ENCODE results near the gene HYLS1.

Gene HYLS1

GRCh38 chr11:125934473-125934872, 47.0 kb downstream of the HYLS1 start:
- no peak for DNase-seq (ENCODE audit: low read depth, low spot score)

- DNase-seq (ENCODE audit: low read depth, low spot score) = no peak
These were observed 47.6 kb downstream of the HYLS1 start for GRCh38 chr11:125935056-125935455.

- DNase-seq (ENCODE audit: low read depth, low spot score) = no peak
These were observed 48.2 kb downstream of the HYLS1 start for GRCh38 chr11:125935618-125936199.

GRCh38 chr11:125938418-125938817, 51.0 kb downstream of the HYLS1 start:
- no peak for DNase-seq (ENCODE audit: low read depth, low spot score)

- no peak for DNase-seq (ENCODE audit: low read depth, low spot score)
These were observed 51.6 kb downstream of the HYLS1 start for GRCh38 chr11:125939081-125939521.

DNA sequence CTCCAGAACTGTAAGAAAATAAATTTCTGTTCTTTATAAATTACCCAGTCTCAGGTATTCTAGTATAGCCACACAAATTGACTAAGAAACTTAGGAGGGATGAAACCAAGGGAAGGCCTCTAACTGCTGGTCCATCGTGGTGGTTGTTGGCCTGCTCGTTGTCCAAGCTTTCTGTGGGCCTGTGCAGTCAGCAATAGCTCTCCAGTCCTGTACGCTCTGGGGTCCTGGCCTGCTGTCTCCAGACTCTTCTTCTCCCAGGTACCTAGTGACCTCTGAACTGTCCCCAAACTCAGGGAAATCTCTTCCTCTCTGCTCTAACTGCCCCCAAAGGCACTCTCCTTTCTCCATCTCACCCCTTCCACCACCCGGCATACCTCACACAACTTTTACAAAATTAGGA, 52.7 kb downstream of the HYLS1 start:
- no peak for DNase-seq (ENCODE audit: low read depth, low spot score)

DNA sequence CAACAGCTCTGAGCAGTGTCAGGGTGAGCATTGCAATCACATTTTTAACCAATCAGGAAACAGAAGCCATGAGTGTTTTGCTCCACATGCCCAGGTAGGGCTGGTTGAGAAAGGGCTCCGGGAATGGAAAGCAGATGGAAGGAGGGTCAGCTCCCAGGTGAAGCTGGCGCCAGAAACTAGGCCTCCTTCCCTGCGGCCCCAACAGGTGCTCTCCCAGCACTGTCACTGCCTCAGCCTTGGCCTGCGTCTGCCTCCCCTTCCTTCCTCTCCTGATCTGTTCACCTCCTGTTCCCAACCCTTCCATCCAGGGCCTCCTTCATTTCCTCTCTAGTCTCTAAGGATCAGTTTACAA, 53.8 kb downstream of the HYLS1 start:
- no peak for DNase-seq (ENCODE audit: low read depth, low spot score)

GRCh38 chr11:125941619-125942611, 54.4 kb downstream of the HYLS1 start:
- DNase-seq (ENCODE audit: low read depth, low spot score) = peak; percentile 9

DNA sequence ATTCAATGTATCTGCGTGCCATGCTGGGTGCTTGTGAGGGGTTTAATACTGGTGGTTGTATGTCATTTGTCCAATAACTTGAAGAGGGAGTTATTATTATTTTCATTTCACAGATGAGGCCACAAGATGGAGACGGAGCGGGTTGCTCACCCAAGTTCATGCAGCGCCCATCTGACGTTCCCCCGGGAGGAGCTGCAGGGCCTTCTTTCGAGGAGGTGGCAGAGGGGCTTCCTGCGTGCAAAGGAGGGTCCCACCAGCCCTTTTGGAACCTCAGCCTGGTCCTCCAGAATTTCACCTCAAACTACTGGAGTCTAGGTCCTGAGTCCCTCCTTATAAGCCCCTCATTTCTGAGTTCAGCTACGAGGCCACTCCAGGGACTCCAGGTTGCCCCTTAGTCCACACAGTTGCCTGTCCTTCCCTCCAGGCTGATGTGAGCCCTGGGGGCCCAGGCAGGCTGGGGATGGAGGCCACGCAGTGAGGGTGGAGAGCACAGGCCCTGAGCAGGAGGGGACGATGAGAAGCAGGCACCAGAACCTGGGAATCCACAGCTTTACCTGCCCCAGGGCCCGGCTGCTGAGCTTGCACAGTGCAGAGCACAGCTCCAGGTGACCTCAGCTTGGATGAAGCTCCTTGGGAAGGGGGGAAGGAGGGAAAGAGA, 55.4 kb downstream of the HYLS1 start:
- DNase-seq (ENCODE audit: low read depth, low spot score) = no peak

DNA sequence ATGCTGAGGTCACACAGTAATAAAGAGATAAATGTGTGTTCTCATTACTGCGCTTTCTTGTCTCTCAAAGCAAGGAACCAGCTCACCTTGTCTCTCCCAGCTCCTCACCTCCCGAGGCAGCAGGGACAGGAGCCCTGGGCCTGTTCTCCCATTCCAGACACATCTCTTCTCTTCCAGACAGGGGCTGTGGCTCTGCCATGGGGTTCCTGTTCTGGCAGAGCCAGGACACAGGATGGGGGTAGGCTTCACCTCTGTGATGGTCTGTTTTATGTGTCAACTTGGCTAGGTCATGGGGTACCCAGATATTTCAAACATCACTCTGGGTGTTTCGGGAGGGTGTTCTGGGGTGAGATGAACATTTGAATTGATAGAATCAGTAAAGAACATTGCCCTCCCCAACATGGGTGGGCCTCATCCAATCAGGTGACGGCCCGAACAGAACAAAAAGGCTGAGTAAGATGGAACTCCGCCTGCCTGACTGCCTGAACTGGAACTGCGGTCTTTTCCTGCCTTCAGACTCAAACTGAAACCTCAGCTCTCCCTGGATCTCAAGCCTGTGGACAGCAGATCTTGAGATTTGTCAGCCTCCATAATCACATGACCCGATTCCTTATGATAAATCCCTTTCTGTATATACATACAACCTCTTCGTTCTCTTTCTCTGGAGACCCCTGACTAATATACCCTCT, 56.3 kb downstream of the HYLS1 start:
- DNase-seq (ENCODE audit: low read depth, low spot score) = no peak

- DNase-seq (ENCODE audit: low read depth, low spot score) = no peak
These were observed 57.0 kb downstream of the HYLS1 start for GRCh38 chr11:125944350-125945010.

DNA sequence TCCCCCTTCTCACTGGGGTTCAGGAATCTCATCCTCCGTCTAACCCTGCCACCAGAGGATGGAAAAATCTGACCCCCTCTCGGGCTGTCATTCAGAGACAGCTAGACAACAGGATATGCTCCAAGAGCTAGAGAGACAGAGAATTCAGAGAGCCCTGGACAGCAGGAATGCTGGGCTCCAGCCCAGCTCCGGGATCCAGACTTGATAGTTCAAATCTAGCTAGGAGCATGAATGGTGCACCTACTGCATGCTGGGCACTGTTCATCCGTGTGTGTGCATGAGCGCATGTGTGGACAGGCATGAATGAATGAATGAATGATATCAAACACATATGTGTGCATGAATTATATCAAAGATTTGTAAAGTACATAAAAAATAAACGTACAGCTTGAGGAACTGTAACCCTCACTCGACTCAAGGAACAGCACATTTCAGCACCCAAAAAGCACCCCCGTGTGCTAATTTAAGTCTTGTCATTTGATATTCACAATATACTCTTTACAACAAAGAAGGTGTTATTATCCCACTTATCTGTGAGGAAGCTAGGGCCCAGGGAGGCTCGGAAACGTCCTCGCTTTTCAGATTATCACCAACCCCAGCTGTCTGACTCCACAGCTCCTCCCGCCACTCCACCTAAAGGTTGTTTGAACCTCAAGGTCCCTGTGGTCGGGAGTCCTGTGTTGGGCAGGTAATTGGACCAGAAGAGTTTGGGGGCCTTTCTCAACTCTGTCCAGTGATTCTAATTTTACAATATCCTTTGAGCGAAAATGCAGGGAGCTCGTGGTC, 57.7 kb downstream of the HYLS1 start:
- DNase-seq (ENCODE audit: low read depth, low spot score) = no peak

DNA sequence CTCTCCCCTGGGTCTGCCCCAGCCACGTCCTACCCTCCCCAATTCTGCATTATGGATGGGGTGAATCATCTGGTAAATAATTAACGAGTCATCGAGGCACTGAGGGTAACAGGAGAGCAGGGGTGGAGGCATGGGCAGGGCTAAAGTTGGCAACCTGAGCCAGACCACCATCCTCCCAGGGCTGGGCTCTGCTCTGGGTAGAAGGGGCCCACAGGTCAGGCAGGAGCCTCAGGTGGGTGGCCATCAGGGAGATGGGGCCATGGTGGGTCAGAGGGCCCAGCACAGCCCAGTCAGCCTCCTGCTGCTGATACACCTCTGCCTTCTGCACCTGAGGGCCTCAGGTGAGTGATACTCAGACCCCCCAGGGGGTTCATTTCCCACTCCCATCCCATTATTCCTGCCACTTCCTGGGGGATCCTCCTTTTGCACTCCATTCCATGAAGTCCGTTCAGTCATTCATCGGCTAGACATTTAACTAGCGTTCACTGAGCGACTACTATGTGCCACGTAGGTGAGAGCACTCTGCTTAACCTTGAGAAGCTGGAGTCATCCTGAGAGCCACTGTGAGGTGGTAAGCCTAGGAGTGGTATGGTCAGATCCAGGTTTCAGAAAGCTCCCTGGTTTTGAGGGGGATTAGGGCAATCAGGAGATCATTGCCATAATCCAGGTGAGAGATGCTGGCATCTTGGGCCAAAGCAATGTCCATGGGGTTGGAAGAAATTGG, 58.5 kb downstream of the HYLS1 start, which contains the start of gene VSIG10L2:
Gene VSIG10L2 (plus strand): TSS at position 248 of the 724 bp plus-strand sequence. CDS start 12 bp downstream, at position 260.
- no peak for DNase-seq (ENCODE audit: low read depth, low spot score)

- DNase-seq (ENCODE audit: low read depth, low spot score) = no peak
These were observed 59.4 kb downstream of the HYLS1 start for GRCh38 chr11:125946712-125947418.

DNA sequence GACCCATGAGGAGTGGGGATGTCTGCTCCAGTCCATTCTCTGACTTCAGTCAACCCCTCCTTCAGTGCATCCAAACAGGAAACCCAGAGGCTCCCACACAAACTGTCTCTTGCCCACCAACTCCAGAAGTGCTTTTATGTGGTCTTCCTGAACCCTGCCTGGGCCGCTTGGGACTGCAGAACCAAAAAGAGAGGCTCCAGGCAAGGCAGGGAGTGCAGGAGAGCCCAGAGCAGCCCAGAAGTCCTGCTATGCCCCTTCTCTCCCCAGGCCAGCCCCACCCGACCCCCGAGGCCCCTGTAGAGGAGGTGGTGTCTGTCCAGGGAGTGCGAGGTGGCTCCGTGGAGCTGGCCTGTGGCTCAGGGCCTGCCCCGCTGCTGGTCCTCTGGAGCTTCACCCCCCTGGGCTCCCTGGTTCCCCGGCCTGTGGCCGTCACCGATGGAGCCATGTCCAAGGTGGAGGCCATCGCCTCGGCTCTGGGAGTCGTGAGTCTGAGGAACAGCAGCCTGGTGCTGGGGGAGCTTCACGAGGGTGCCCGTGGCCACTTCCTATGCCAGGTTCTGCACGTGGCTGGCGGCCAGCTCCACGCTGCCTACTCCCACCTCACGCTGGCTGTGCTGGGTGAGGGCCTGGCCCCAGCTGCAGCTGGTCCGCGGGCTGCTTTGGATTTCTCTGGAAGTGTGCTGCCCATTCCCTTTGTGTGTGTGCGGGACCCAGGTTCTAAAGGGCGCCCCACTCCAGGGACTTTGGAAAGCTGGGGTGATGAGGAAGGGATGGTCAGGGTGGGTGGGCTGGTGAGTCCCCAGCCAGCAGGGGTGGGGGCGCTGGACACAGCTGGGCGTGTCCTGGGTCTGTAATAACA, 60.2 kb downstream of the HYLS1 start:
- DNase-seq (ENCODE audit: low read depth, low spot score) = no peak

- no peak for DNase-seq (ENCODE audit: low read depth, low spot score)
These were observed 61.0 kb downstream of the HYLS1 start for GRCh38 chr11:125948278-125949051.

Measured in activated CD4-positive, CD25-positive, alpha-beta regulatory T cell treated with anti-CD3 and anti-CD28 coated beads, Interleukin-2, amount 50 U/mL, for 16 hours (primary cell).